Measurements from ENCODE around the gene CA11. TPM values are rescaled to one million over a fixed set of nuclear protein-coding genes. Genes with fewer than 3 reads are reported as not detected.

The CA11 gene
- total and polyA plus RNA-seq, 2 of the 8 experiments (the other 6 are each of a cell fraction or from before 2014, with no cell fraction given), result 51.7 to 71.4 TPM

DNA sequence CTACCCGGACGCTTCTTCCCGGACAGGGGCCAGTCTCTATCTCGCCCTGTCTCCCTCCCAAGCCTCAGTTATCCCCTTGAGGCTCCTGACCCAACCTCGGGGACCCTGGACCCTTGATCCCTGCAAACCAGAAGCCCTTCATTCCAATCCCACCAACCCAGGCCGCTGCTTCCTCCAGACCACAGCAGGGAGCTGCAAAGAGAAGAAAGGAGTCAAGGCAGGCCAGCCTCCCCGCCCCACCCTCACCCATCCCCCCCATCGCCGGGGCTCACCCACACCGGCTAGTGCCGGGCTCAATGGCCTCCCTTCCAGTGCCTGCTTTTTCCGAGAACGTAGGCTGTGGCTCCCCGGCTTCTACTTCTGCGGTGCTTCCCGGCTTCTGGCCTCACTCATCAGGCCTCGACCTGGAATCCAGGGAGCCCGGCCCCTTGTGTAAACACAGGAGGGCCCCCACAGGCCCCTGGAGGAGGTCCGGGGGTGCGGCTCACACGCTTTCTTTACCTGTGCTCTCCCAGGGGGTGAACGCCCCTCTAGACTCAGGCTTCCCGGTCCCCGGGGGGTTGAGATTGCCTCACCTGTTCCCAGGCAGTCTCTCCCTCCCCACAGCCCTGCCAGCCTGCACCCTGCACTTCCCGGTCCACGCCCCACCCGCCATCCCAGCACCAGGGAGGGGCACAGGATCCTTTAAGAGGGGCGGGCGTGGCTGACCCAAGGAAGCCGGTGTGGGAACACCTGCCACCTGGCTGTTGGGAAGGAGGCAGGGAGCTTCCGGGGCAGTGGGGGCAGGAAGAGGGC lies 31.4 kb downstream of the CA11 start, which contains the start of gene FAM83E (continued):
- TF ChIP-seq SP4 (IDR thresholded peaks at IDR 0.05; ENCODE audit: low read length) (peak; percentile 62; the same call in 1 of the 2 replicates), POLR2AphosphoS5 (IDR thresholded peaks at IDR 0.05; ENCODE audit: low read depth, low read length) (peak; percentile 88), POLR2A (IDR thresholded peaks at IDR 0.05; ENCODE audit: control extremely low read depth in 1 of 2, low read depth in 2 of 2, low read length in 2 of 2) (peak; percentile 47 to 84; a peak in 2 of 3 replicates), RFX5 (IDR thresholded peaks at IDR 0.05; ENCODE audit: borderline replicate concordance, low read depth, low read length) (peak; percentile 33; the same call in 1 of the 2 replicates), KDM4A (IDR thresholded peaks at IDR 0.05; ENCODE audit: low read depth, low read length, severe bottlenecking) (no peak), GABPA (IDR thresholded peaks at IDR 0.05; ENCODE audit: borderline replicate concordance, insufficient read depth, low read length) (no peak), SRF (IDR thresholded peaks at IDR 0.05; ENCODE audit: low read depth, low read length) (no peak), GTF2F1 (IDR thresholded peaks at IDR 0.05; ENCODE audit: borderline replicate concordance, low read depth, low read length) (no peak), SUZ12 (IDR thresholded peaks at IDR 0.05; ENCODE audit: low read length) (no peak), EP300 (IDR thresholded peaks at IDR 0.05; ENCODE audit: borderline replicate concordance in 1 of 2, low read depth in 2 of 2, low read length in 2 of 2) (peak in 1 of 2 experiments; percentile 54; a peak in 1 of 3 replicates), YY1 (IDR thresholded peaks at IDR 0.05; ENCODE audit: low read depth, low read length) (peak; percentile 69; the same call in 1 of the 2 replicates), HDAC2 (IDR thresholded peaks at IDR 0.05; ENCODE audit: borderline replicate concordance in 1 of 2, low read depth in 2 of 2, low read length in 2 of 2) (0 out of 4 replicates have a peak, but pooled peaks of 1 of the 2 experiments have one; percentile 35)

Measured in H1 (cell line).